Prostate gland (tissue), 2 donors: ENCODE data around the gene EIF3I.

Experiments used
- POLR2A ChIP-seq: fragments of 450-650 bp; IDR thresholded peaks from one replicate; pipeline ENCODE4 v1.6.1; 2016; ENCODE audit warnings: antibody characterized with exemption, mild to moderate bottlenecking
- POLR2AphosphoS5 ChIP-seq: sonication (generic); formaldehyde crosslinking; IDR thresholded peaks from one replicate; pipeline ENCODE4 v1.6.1; 2017; ENCODE audit warnings: antibody characterized with exemption
- TF ChIP-seq, protein P1 (sequence below), 4 experiments: fragments of 200-600 bp in 2 of 4; fragments of 450-650 bp in 2 of 4; sonication (generic) in 2 of 4; IDR thresholded peaks; 1 replicate in 3 of 4; 2 replicates in 1 of 4; pipeline ENCODE4 v1.5.1; 2016 to 2019; ENCODE audit warnings: antibody characterized with exemption in 4 of 4, mild to moderate bottlenecking in 2 of 4, moderate library complexity in 2 of 4

DNA sequence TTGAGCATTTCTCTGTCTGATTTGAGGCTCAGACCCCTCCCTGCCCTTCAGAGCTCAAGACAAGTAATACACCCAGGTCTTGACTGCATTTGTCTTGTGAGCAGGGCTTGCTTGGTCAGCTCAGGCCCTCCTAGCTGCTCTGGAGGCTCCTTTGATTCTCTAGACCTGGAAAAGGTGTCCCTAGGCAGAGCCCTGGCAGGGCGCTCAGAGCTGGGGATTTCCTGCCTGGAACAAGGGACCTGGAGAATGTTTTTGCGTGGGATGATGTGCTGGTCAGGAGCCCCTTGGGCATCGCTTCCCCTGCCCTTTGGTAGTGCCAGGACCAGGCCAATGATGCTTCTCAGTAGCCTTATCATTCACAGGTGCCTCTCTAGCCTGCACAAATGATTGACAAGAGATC lies 26.7 kb upstream of the EIF3I start:
- TF ChIP-seq, protein P1, sequence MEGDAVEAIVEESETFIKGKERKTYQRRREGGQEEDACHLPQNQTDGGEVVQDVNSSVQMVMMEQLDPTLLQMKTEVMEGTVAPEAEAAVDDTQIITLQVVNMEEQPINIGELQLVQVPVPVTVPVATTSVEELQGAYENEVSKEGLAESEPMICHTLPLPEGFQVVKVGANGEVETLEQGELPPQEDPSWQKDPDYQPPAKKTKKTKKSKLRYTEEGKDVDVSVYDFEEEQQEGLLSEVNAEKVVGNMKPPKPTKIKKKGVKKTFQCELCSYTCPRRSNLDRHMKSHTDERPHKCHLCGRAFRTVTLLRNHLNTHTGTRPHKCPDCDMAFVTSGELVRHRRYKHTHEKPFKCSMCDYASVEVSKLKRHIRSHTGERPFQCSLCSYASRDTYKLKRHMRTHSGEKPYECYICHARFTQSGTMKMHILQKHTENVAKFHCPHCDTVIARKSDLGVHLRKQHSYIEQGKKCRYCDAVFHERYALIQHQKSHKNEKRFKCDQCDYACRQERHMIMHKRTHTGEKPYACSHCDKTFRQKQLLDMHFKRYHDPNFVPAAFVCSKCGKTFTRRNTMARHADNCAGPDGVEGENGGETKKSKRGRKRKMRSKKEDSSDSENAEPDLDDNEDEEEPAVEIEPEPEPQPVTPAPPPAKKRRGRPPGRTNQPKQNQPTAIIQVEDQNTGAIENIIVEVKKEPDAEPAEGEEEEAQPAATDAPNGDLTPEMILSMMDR (IDR thresholded peaks at IDR 0.05): no peak
- TF ChIP-seq POLR2A (no peak), POLR2AphosphoS5 (no peak)
